GM12891 (cell line): Measurements from ENCODE around the gene LASP1NB.

Experiments used
- PAX5 ChIP-seq: IDR thresholded peaks from 2 replicates; pipeline ENCODE4 v1.6.1; 2011; ENCODE audit warnings: low read length, moderate library complexity, mild to moderate bottlenecking; ENCODE audit not compliant: insufficient read depth, severe bottlenecking
- POLR2A ChIP-seq: IDR thresholded peaks from 2 replicates; pipeline ENCODE4 v1.6.1; 2011; ENCODE audit warnings: low read depth, low read length, control low read depth
- POLR2AphosphoS5 ChIP-seq: IDR thresholded peaks from 2 replicates; pipeline ENCODE4 v1.6.1; 2011; ENCODE audit warnings: low read depth, low read length, control low read depth
- TAF1 ChIP-seq: IDR thresholded peaks from 2 replicates; pipeline ENCODE4 v1.6.1; 2011; ENCODE audit warnings: low read depth, low read length, control low read depth

GRCh38 chr17:38920374-38921291 is 4.8 kb upstream of the LASP1NB start:
- no peak for TF ChIP-seq TAF1
- no peak for TF ChIP-seq POLR2A
- TF ChIP-seq POLR2AphosphoS5 = no peak
- TF ChIP-seq PAX5 = no peak
